ENCODE data around the gene USH2A.

GRCh38 chr1:215761446-215761845, 661.8 kb downstream of the USH2A start:
- no peak for TF ChIP-seq TAF1 (IDR thresholded peaks at IDR 0.05; ENCODE audit: borderline replicate concordance, low read depth, low read length)
- no peak for TF ChIP-seq CTCF (IDR thresholded peaks at IDR 0.05)
- TF ChIP-seq POLR2AphosphoS5 (IDR thresholded peaks at IDR 0.05; ENCODE audit: low read depth, low read length) = no peak
- no peak for TF ChIP-seq IRF3 (IDR thresholded peaks at IDR 0.05; ENCODE audit: low read depth, low read length)
- TF ChIP-seq TEAD4 (IDR thresholded peaks at IDR 0.05; ENCODE audit: borderline replicate concordance, insufficient read depth) = no peak
- no peak for TF ChIP-seq RAD21 (IDR thresholded peaks at IDR 0.05; ENCODE audit: low read length)
- no peak for TF ChIP-seq REST (IDR thresholded peaks at IDR 0.05; ENCODE audit: low read depth, low read length)
- TF ChIP-seq NRF1 (IDR thresholded peaks at IDR 0.05; ENCODE audit: low read depth, low read length) = no peak
- no peak for TF ChIP-seq RCOR1 (IDR thresholded peaks at IDR 0.05; ENCODE audit: low read length)
- no peak for TF ChIP-seq FOXM1 (IDR thresholded peaks at IDR 0.05; ENCODE audit: low read depth)
